BLaER1 treated with 17β-estradiol and CSF1 and Interleukin-3, amounts not matched to agents 10 nM and 100 nM (cell line): Measurements from ENCODE around the gene ISG15.
"Not testable (repeated sequence)": the region's sequence is repeated elsewhere in the genome, so short reads cannot be mapped to it uniquely, and the experiment has no call there.

Experiments used
- H3K27ac ChIP-seq, 11 experiments: shearing (Covaris generic); formaldehyde crosslinking; 2 replicates each; pipeline ENCODE4 v1.8.1; 2022
- H3K27me3 ChIP-seq, 11 experiments: shearing (Covaris generic); formaldehyde crosslinking; 2 replicates each; pipeline ENCODE4 v1.8.1; 2022
- H3K36me3 ChIP-seq, 11 experiments: shearing (Covaris generic); formaldehyde crosslinking; 2 replicates each; pipeline ENCODE4 v1.8.1; 2022
- H3K4me1 ChIP-seq, 10 experiments: shearing (Covaris generic); formaldehyde crosslinking; 2 replicates each; pipeline ENCODE4 v1.8.1; 2022
- H3K4me2 ChIP-seq, 11 experiments: shearing (Covaris generic); formaldehyde crosslinking; 2 replicates each; pipeline ENCODE4 v1.8.1; 2022
- H3K4me3 ChIP-seq, 10 experiments: shearing (Covaris generic); formaldehyde crosslinking; 2 replicates each; pipeline ENCODE4 v1.8.1; 2022
- H3K9ac ChIP-seq, 11 experiments: shearing (Covaris generic); formaldehyde crosslinking; 2 replicates each; pipeline ENCODE4 v1.8.1; 2022
- H3K9me3 ChIP-seq, 11 experiments: shearing (Covaris generic); formaldehyde crosslinking; replicated peaks in 1 of 11; 2 replicates each; pipeline ENCODE4 v1.8.1; 2022
- H4K20me1 ChIP-seq, 11 experiments: shearing (Covaris generic); formaldehyde crosslinking; 2 replicates each; pipeline ENCODE4 v1.8.1; 2022
- Cebpa-rat ChIP-seq, 11 experiments: shearing (Covaris generic); IDR thresholded peaks; 2 replicates each; pipeline ENCODE4 v1.8.1; 2022

Gene ISG15

GRCh38 chr1:983798-984475, 29.4 kb upstream of the ISG15 start:
- Histone ChIP-seq H3K27me3 (peaks cover 17 to 70% (median 34%) of the 10 kb centered on the region in 11 experiments), H3K36me3 (no peaks in the 10 kb centered on the region), H3K4me2 (peak overlapping the region in 7 of 11 experiments; percentile 32 to 66 (median 45); a peak in 10 of 22 replicates), H3K9me3 (peaks cover 0 to 9% (median 0%) of the 10 kb centered on the region in 11 experiments; a peak in 1 of 22 replicates), H3K27ac (no peak overlapping the region), H3K9ac (no peak overlapping the region), H3K4me3 (no peak overlapping the region; a peak in 2 of 20 replicates), H4K20me1 (peaks cover 0 to 22% (median 0%) of the 10 kb centered on the region in 11 experiments; a peak in 4 of 22 replicates), H3K4me1 (peaks cover 0 to 14% (median 11%) of the 10 kb centered on the region in 10 experiments; a peak in 12 of 20 replicates)
- no peak for TF ChIP-seq Cebpa-rat (IDR thresholded peaks at IDR 0.05)

GRCh38 chr1:984476-984814, 28.9 kb upstream of the ISG15 start:
- peaks cover 17 to 75% (median 34%) of the 10 kb centered on the region in 11 experiments for H3K27me3 ChIP-seq
- H3K27ac ChIP-seq, result no peak overlapping the region
- H3K36me3 ChIP-seq, result no peaks in the 10 kb centered on the region
- peaks cover 0 to 11% (median 0%) of the 10 kb centered on the region in 11 experiments; a peak in 1 of 22 replicates for H3K9me3 ChIP-seq
- no peak overlapping the region; a peak in 2 of 20 replicates for H3K4me3 ChIP-seq
- H3K9ac ChIP-seq, result no peak overlapping the region
- TF ChIP-seq Cebpa-rat (IDR thresholded peaks at IDR 0.05), result no peak
- peaks cover 0 to 14% (median 11%) of the 10 kb centered on the region in 10 experiments; a peak in 12 of 20 replicates for H3K4me1 ChIP-seq
- H4K20me1 ChIP-seq, result peaks cover 0 to 22% (median 0%) of the 10 kb centered on the region in 11 experiments; a peak in 4 of 22 replicates
- H3K4me2 ChIP-seq, result peak overlapping the region in 7 of 11 experiments; percentile 32 to 66 (median 45); a peak in 10 of 22 replicates

GRCh38 chr1:985126-985525, 28.2 kb upstream of the ISG15 start:
- peaks cover 17 to 76% (median 34%) of the 10 kb centered on the region in 11 experiments for H3K27me3 ChIP-seq

GRCh38 chr1:988061-988460, 25.2 kb upstream of the ISG15 start:
- H4K20me1 ChIP-seq, H3K9ac ChIP-seq, H3K4me3 ChIP-seq, H3K4me2 ChIP-seq, H3K4me1 ChIP-seq, H3K27ac ChIP-seq, H3K36me3 ChIP-seq: not testable (repeated sequence)
- peaks cover 15 to 50% (median 29%) of the 10 kb centered on the region in 11 experiments for H3K27me3 ChIP-seq
- H3K9me3 ChIP-seq, result peaks cover 0 to 18% (median 6%) of the 10 kb centered on the region in 11 experiments; a peak in 18 of 22 replicates

More at GRCh38 chr1:985126-985525, 28.2 kb upstream of the ISG15 start:
- H3K9ac ChIP-seq, result no peak overlapping the region
- peaks cover 0 to 11% (median 0%) of the 10 kb centered on the region in 11 experiments; a peak in 1 of 22 replicates for H3K9me3 ChIP-seq
- H3K4me2 ChIP-seq, result no peak overlapping the region
- H3K36me3 ChIP-seq, result no peaks in the 10 kb centered on the region
- no peak for TF ChIP-seq Cebpa-rat (IDR thresholded peaks at IDR 0.05)
- H3K4me1 ChIP-seq, result peaks cover 0 to 14% (median 11%) of the 10 kb centered on the region in 10 experiments; a peak in 12 of 20 replicates
- H4K20me1 ChIP-seq, result peaks cover 0 to 21% (median 0%) of the 10 kb centered on the region in 11 experiments; a peak in 3 of 22 replicates
- no peak overlapping the region for H3K27ac ChIP-seq
- no peak overlapping the region for H3K4me3 ChIP-seq

- not testable (repeated sequence) for H3K4me3 ChIP-seq, H3K9ac ChIP-seq, H3K4me2 ChIP-seq, H3K36me3 ChIP-seq, H3K4me1 ChIP-seq, H3K27ac ChIP-seq, H4K20me1 ChIP-seq
- Histone ChIP-seq H3K9me3 (peaks cover 0 to 18% (median 6%) of the 10 kb centered on the region in 11 experiments; a peak in 18 of 22 replicates), H3K27me3 (peaks cover 21 to 47% (median 33%) of the 10 kb centered on the region in 11 experiments)
Observed at GRCh38 chr1:991275-991674, 22.0 kb upstream of the ISG15 start.

- no peak for TF ChIP-seq Cebpa-rat (IDR thresholded peaks at IDR 0.05)
- H3K4me1 ChIP-seq, result no peaks in the 10 kb centered on the region
- H3K27me3 ChIP-seq, result peaks cover 26 to 51% (median 36%) of the 10 kb centered on the region in 11 experiments
- H3K36me3 ChIP-seq, result no peaks in the 10 kb centered on the region
- peaks cover 0 to 18% (median 6%) of the 10 kb centered on the region in 11 experiments; a peak in 18 of 22 replicates for H3K9me3 ChIP-seq
- H4K20me1 ChIP-seq, result peaks cover 0 to 10% (median 2%) of the 10 kb centered on the region in 11 experiments; a peak in 12 of 22 replicates
- H3K4me2 ChIP-seq, result no peak overlapping the region
- no peak overlapping the region for H3K27ac ChIP-seq
- no peak overlapping the region for H3K4me3 ChIP-seq
- H3K9ac ChIP-seq, result no peak overlapping the region
Observed at GRCh38 chr1:991895-992294, 21.4 kb upstream of the ISG15 start.

- no peak for TF ChIP-seq Cebpa-rat (IDR thresholded peaks at IDR 0.05)
- H3K27ac ChIP-seq, result no peak overlapping the region
- H3K27me3 ChIP-seq, result peaks cover 31 to 55% (median 41%) of the 10 kb centered on the region in 11 experiments
- peaks cover 0 to 4% (median 0%) of the 10 kb centered on the region in 10 experiments; a peak in 7 of 20 replicates for H3K4me1 ChIP-seq
- H3K36me3 ChIP-seq, result no peaks in the 10 kb centered on the region
- H3K9ac ChIP-seq, result no peak overlapping the region
- no peak overlapping the region for H3K4me2 ChIP-seq
- H3K9me3 ChIP-seq, result peaks cover 0 to 18% (median 6%) of the 10 kb centered on the region in 11 experiments; a peak in 18 of 22 replicates
- peaks cover 0 to 15% (median 6%) of the 10 kb centered on the region in 11 experiments; a peak in 16 of 22 replicates for H4K20me1 ChIP-seq
- no peak overlapping the region for H3K4me3 ChIP-seq
Observed at GRCh38 chr1:992362-992761, 20.9 kb upstream of the ISG15 start.

- Histone ChIP-seq H4K20me1 (peaks cover 0 to 26% (median 16%) of the 10 kb centered on the region in 11 experiments; a peak in 18 of 22 replicates), H3K36me3 (no peaks in the 10 kb centered on the region), H3K4me2 (no peak overlapping the region), H3K4me3 (no peak overlapping the region), H3K4me1 (peaks cover 0 to 15% (median 11%) of the 10 kb centered on the region in 10 experiments; a peak in 14 of 20 replicates), H3K9ac (no peak overlapping the region), H3K9me3 (peaks cover 0 to 14% (median 6%) of the 10 kb centered on the region in 11 experiments; a peak in 18 of 22 replicates), H3K27me3 (peaks cover 42 to 65% (median 52%) of the 10 kb centered on the region in 11 experiments), H3K27ac (no peak overlapping the region)
- no peak for TF ChIP-seq Cebpa-rat (IDR thresholded peaks at IDR 0.05)
Observed at GRCh38 chr1:993379-993995, 19.8 kb upstream of the ISG15 start.

- Histone ChIP-seq H3K27me3 (peaks cover 53 to 68% (median 62%) of the 10 kb centered on the region in 11 experiments), H4K20me1 (peaks cover 0 to 34% (median 24%) of the 10 kb centered on the region in 11 experiments; a peak in 18 of 22 replicates), H3K4me1 (peaks cover 5 to 23% (median 20%) of the 10 kb centered on the region in 10 experiments; a peak in 19 of 20 replicates), H3K9me3 (peaks cover 0 to 10% (median 6%) of the 10 kb centered on the region in 11 experiments; a peak in 18 of 22 replicates)
- not testable (repeated sequence) for H3K4me3 ChIP-seq, H3K4me2 ChIP-seq, H3K36me3 ChIP-seq, H3K27ac ChIP-seq, H3K9ac ChIP-seq
Observed at GRCh38 chr1:994546-994945, 18.8 kb upstream of the ISG15 start.
